Memory B cell (primary cell): Measurements from ENCODE around the gene IHH.

Experiments used
- ATAC-seq: fragments of 150-1000 bp; cut with Tn5 transposase; 2 replicates; pipeline ENCODE4 v1.10.0; 2021; ENCODE audit warnings: low read depth, mild to moderate bottlenecking, moderate library complexity
- DNase-seq, 2 donors: peaks; one replicate each; pipeline ENCODE4 v3.0.0; 2022; ENCODE audit warnings: low spot score in 2 of 2
- H3K27ac Mint-ChIP-seq: one replicate; pipeline ENCODE4 v1.8.0; 2022; ENCODE audit warnings: mild to moderate bottlenecking, moderate library complexity, mixed read lengths
- H3K27me3 Mint-ChIP-seq: one replicate; pipeline ENCODE4 v1.8.0; 2022; ENCODE audit warnings: mixed read lengths
- H3K36me3 Mint-ChIP-seq: one replicate; pipeline ENCODE4 v1.8.0; 2022; ENCODE audit warnings: mild to moderate bottlenecking, mixed read lengths
- H3K4me1 Mint-ChIP-seq: one replicate; pipeline ENCODE4 v1.8.0; 2022; ENCODE audit warnings: mixed read lengths
- H3K4me3 Mint-ChIP-seq: one replicate; pipeline ENCODE4 v1.8.0; 2022; ENCODE audit warnings: mild to moderate bottlenecking, moderate library complexity, mixed read lengths
- H3K9me3 Mint-ChIP-seq: one replicate; pipeline ENCODE4 v1.8.0; 2022; ENCODE audit warnings: mixed read lengths

The IHH gene

DNA sequence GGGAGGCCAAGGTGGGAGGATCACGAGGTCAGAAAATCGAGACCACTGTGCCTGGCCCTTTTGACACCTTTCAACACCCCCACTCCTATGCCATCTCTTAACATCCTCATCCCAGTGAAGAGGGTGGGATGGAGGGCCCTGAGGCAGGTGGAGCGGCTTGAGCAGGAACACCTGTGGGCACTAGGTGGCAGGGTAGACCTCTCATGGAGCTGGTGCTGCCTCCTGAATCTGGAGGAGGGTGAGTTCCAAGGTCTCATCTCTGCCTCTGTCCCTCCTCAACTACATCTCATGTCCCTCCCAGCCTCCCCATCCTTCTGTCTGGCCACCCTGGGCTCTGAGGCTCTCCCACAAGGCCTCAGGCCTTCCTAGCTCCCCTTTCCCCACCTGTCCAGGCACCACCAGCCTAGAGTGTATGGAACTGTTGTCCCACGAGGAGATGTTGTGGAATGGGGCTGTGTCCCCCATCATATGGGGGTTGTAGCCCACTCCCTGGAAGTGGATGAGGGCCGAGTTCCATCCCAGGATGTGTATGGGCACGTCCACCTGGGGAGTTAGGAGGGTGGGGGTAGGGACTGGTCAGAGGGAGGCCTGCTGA, 50.5 kb downstream of the IHH start:
- H3K9me3 Mint-ChIP-seq: no peaks in the 10 kb centered on the region
- no peak overlapping the region for H3K4me3 Mint-ChIP-seq
- H3K4me1 Mint-ChIP-seq: peaks cover 2% of the 10 kb centered on the region
- H3K27ac Mint-ChIP-seq: no peak overlapping the region
- ATAC-seq (peak; percentile 72), DNase-seq (no peak)
- peaks cover 33% of the 10 kb centered on the region for H3K27me3 Mint-ChIP-seq
- no peaks in the 10 kb centered on the region for H3K36me3 Mint-ChIP-seq

DNA sequence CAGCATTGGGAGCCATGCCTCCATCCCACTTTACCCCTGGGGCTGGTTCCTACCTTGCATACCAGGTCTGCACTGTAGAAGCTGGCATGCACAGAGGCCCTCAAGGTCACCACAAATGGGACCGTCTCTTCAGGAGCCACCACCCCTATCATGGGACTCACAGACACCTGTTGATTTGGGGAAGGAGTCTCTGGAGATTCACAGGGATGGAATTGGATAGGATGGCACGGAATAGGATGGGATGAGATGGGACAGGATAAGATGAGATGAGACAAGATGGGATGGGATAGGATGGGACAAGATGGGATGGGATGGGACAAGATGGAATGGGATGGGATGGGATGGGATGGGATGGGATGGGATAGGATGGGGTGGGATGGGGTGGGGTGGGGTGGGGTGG, 51.4 kb downstream of the IHH start:
- Mint-ChIP-seq H3K4me1 (peaks cover 2% of the 10 kb centered on the region), H3K27ac (peak overlapping the region; percentile 3), H3K27me3 (peaks cover 31% of the 10 kb centered on the region), H3K4me3 (no peak overlapping the region), H3K36me3 (no peaks in the 10 kb centered on the region), H3K9me3 (no peaks in the 10 kb centered on the region)
- ATAC-seq (no peak), DNase-seq (no peak)
